Measurements from ENCODE around the gene CHML.

DNA sequence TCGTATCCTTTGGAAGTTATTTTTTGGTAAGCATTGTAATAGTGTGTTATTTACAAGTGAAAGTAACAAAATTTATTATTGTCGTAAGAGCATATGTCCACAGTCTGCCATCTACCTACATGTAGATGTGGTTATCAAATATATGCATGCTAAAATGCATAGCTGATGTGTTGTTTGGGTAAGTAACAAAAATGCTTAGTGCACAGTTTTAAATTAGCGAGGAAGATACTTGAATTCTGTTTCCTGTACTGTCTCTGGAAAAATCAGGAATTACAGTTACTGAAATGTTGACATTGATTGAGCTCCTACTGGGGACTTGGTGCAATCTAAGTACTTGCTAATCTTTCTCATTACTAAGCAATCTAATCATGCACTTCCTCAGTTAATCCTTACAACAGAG, 26.2 kb upstream of the CHML start:
- TF ChIP-seq POLR2A (IDR thresholded peaks at IDR 0.05) (no peak), POLR2AphosphoS5 (IDR thresholded peaks at IDR 0.05) (no peak)
- TF ChIP-seq, protein P1, sequence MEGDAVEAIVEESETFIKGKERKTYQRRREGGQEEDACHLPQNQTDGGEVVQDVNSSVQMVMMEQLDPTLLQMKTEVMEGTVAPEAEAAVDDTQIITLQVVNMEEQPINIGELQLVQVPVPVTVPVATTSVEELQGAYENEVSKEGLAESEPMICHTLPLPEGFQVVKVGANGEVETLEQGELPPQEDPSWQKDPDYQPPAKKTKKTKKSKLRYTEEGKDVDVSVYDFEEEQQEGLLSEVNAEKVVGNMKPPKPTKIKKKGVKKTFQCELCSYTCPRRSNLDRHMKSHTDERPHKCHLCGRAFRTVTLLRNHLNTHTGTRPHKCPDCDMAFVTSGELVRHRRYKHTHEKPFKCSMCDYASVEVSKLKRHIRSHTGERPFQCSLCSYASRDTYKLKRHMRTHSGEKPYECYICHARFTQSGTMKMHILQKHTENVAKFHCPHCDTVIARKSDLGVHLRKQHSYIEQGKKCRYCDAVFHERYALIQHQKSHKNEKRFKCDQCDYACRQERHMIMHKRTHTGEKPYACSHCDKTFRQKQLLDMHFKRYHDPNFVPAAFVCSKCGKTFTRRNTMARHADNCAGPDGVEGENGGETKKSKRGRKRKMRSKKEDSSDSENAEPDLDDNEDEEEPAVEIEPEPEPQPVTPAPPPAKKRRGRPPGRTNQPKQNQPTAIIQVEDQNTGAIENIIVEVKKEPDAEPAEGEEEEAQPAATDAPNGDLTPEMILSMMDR (IDR thresholded peaks at IDR 0.05) = no peak
